Psoas muscle (tissue), 8 donors: Measurements from ENCODE around the gene ARNT2. TPM values are rescaled to one million over a fixed set of nuclear protein-coding genes. Genes with fewer than 3 reads are reported as not detected.

Experiments
- ATAC-seq, 4 donors: fragments of 200-7000 bp; cut with Tn5 transposase; one replicate each; pipeline ENCODE4 v1.9.1; 2020; ENCODE audit warnings: moderate library complexity in 3 of 4, mild to moderate bottlenecking in 2 of 4
- DNase-seq, 2 donors: peaks; one replicate each; pipeline ENCODE4 v3.0.0-alpha.2; 2020
- H3K27ac ChIP-seq: fragments of 200-600 bp; one replicate; pipeline ENCODE4 v1.8.0; 2022
- H3K27me3 ChIP-seq, 3 donors: fragments of 200-600 bp in 1 of 3; one replicate each; pipeline versions ENCODE4 v1.6.1 to v1.8.0; 2013 to 2022; ENCODE audit warnings: low read length in 2 of 3, mild to moderate bottlenecking in 2 of 3, moderate library complexity in 1 of 3; ENCODE audit not compliant: insufficient read depth in 3 of 3
- H3K36me3 ChIP-seq, 2 donors: fragments of 200-600 bp in 1 of 2; one replicate each; pipeline versions ENCODE4 v1.6.1 to v1.8.0; 2013 to 2022; ENCODE audit warnings: low read depth in 1 of 2, mild to moderate bottlenecking in 1 of 2, moderate library complexity in 1 of 2; ENCODE audit not compliant: insufficient read depth in 1 of 2
- H3K4me1 ChIP-seq: fragments of 200-600 bp; one replicate; pipeline ENCODE4 v1.8.0; 2022
- H3K4me3 ChIP-seq: fragments of 200-600 bp; one replicate; pipeline ENCODE4 v1.8.0; 2022; ENCODE audit warnings: mild to moderate bottlenecking
- H3K9me3 ChIP-seq: fragments of 200-600 bp; one replicate; pipeline ENCODE4 v1.8.0; 2022
- CTCF ChIP-seq: fragments of 200-600 bp; IDR thresholded peaks from one replicate; pipeline ENCODE4 v1.8.0; 2022; ENCODE audit warnings: antibody characterized with exemption
- WGBS, 3 donors: extraction: QIAGEN DNeasy Blood & Tissue Kit; methylation state at CpG; one replicate each; pipeline versions ENCODE4 v1.1.6 to v1.1.7; 2013; 5-methylcytosine and 5-hydroxymethylcytosine counted together
- intact Hi-C, 2 donors: fragments of 100-400 bp; cut with DNase I; formaldehyde crosslinking; loops; one replicate each; pipeline versions ENCODE4 v1.11.0 to v1.14.2; 2022
- polyA plus RNA-seq, 3 donors: library from polyadenylated mRNA; stranded (reverse); fragments of 200-250 nt; gene quantifications; one replicate each; pipeline ENCODE4 v1.2.3, GENCODE V29; 2013
- total RNA-seq, 4 donors: library from RNA; stranded (reverse); fragmentation: NEBNext Ultra II Directional in 2 of 4; extraction: Animal tissue kit (Norgen Biotek cat#: 25700) in 2 of 4; gene quantifications; one replicate each; pipeline versions ENCODE4 v1.2.1 to v1.2.4, GENCODE V29; 2021 to 2023
- donor health status: healthy with polysubstance abuse.
- donor health status: DM: no; HTN: no; CAD: no; lungs with moderate emphysema.
- donor health status: Bipolar disorder and iron deficiency.
- donor health status: healthy.
- donor health status: DM: yes; HTN: yes; CAD: no.
- donor health status: DM: no; HTN: no; CAD: no.
- donor health status: DM: no; HTN: no; CAD: no.
- donor health status: DM: yes; HTN: yes; CAD: no.

ARNT2 gene
- total and polyA plus RNA-seq, 7 donors = 0.09 to 12.2 (median 4.4) TPM

- no peak for TF ChIP-seq CTCF
- peaks cover 0 to 4% (median 0%) of the 10 kb centered on the region in 3 donors for H3K27me3 ChIP-seq
- H3K4me3 ChIP-seq = no peak overlapping the region
- no peak overlapping the region for H3K27ac ChIP-seq
- intact Hi-C loops = no loop called here
- no peaks in the 10 kb centered on the region for H3K4me1 ChIP-seq
- no peaks in the 10 kb centered on the region for H3K9me3 ChIP-seq
- ATAC-seq (no peak), DNase-seq (no peak)
- 81 to 88% (median 84%) methylated on average over 14 of the region's 14 CpGs for WGBS, 3 donors
- no peaks in the 10 kb centered on the region for H3K36me3 ChIP-seq
Measured at GRCh38 chr15:80604583-80605575, 200.7 kb downstream of the ARNT2 start.

GRCh38 chr15:80605591-80606150 is 201.5 kb downstream of the ARNT2 start:
- Histone ChIP-seq H3K4me3 (no peak overlapping the region), H3K9me3 (no peaks in the 10 kb centered on the region), H3K27ac (no peak overlapping the region), H3K4me1 (no peaks in the 10 kb centered on the region), H3K36me3 (no peaks in the 10 kb centered on the region), H3K27me3 (peaks cover 0 to 4% (median 0%) of the 10 kb centered on the region in 3 donors)
- DNase-seq (no peak), ATAC-seq (no peak)
- TF ChIP-seq CTCF = no peak
- WGBS, 3 donors = 82 to 91% (median 85%) methylated on average over 6 of the region's 6 CpGs
- intact Hi-C loops = no loop called here

- Histone ChIP-seq H3K27ac (no peak overlapping the region), H3K36me3 (no peaks in the 10 kb centered on the region), H3K4me3 (no peak overlapping the region), H3K9me3 (no peaks in the 10 kb centered on the region), H3K4me1 (no peaks in the 10 kb centered on the region), H3K27me3 (peaks cover 0 to 4% (median 0%) of the 10 kb centered on the region in 3 donors)
- no peak for DNase-seq
- intact Hi-C loops = no loop called here
- TF ChIP-seq CTCF = no peak
- WGBS, 3 donors = 90 to 94% (median 91%) methylated on average over 4 of the region's 4 CpGs
- no peak for ATAC-seq
Measured at GRCh38 chr15:80606511-80607071, 202.4 kb downstream of the ARNT2 start.

- intact Hi-C loops = no loop called here
- H3K27ac ChIP-seq = no peak overlapping the region
- no peak for TF ChIP-seq CTCF
- no peaks in the 10 kb centered on the region for H3K4me1 ChIP-seq
- DNase-seq (no peak), ATAC-seq (no peak)
- no peaks in the 10 kb centered on the region for H3K36me3 ChIP-seq
- 31 to 43% (median 37%) methylated on average over 4 of the region's 4 CpGs for WGBS, 3 donors
- H3K9me3 ChIP-seq = no peaks in the 10 kb centered on the region
- H3K4me3 ChIP-seq = no peak overlapping the region
- H3K27me3 ChIP-seq = peaks cover 0 to 4% (median 0%) of the 10 kb centered on the region in 3 donors
Measured at GRCh38 chr15:80607287-80607980, 203.3 kb downstream of the ARNT2 start.
